Esophagus squamous epithelium (tissue), 4 donors: ENCODE data around the gene AXIN1.

ENCODE experiments used
- CTCF ChIP-seq, 6 experiments: fragments of 450-650 bp in 4 of 6; fragments of 200-600 bp in 2 of 6; sonication (generic) in 2 of 6; IDR thresholded peaks; one replicate each; pipeline ENCODE4 v1.5.1; 2016 to 2019; ENCODE audit warnings: antibody characterized with exemption in 6 of 6, mild to moderate bottlenecking in 4 of 6, moderate library complexity in 4 of 6
- POLR2A ChIP-seq, 4 donors: fragments of 450-650 bp; IDR thresholded peaks; one replicate each; pipeline ENCODE4 v1.6.1; 2017; ENCODE audit warnings: antibody characterized with exemption in 4 of 4, mild to moderate bottlenecking in 4 of 4, moderate library complexity in 3 of 4

- TF ChIP-seq POLR2A (IDR thresholded peaks at IDR 0.05) (no peak), CTCF (IDR thresholded peaks at IDR 0.05) (no peak)
These were observed 19.9 kb upstream of the AXIN1 start for GRCh38 chr16:372302-372983.
